ENCODE results near the gene CENPE. TPM values are rescaled to one million over a fixed set of nuclear protein-coding genes. Genes with fewer than 3 reads are reported as not detected.

CENPE gene
- total and polyA plus RNA-seq, 2 of the 8 experiments (the other 6 are each of a cell fraction or from before 2014, with no cell fraction given), result 2.1 to 49.0 TPM

DNA sequence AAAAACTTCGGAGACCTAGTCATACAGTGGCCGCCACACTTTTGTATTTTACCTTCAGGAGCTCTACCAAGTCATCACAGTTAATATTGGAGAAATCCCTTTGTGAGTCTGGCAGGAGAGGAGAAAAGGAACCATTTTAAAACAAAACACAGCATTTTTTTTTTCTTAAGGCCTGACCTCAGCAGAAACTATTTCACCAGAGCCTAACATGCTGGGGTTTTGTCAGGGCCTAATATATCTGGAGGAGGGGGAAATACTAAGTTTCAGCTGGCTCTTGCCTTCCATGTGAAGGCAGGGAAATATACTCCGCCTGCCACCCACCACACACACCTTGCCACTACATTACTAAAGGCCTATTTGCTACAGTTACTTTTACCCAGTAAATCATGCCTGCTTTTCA, 72.0 kb downstream of the CENPE start:
- no peak overlapping the region for H4K8ac ChIP-seq (ENCODE audit: extremely low read depth, insufficient read depth, low read length)
- H2BK120ac ChIP-seq (replicated peaks; ENCODE audit: low read depth, low read length), result no peak overlapping the region
- H2BK5ac ChIP-seq (ENCODE audit: low read depth, low read length), result no peak overlapping the region
- POLR2A ChIA-PET (ENCODE audit: partially characterized antibody), result no interaction called here
- no peaks in the 10 kb centered on the region for H3K27me3 ChIP-seq (replicated peaks in 1 of 4; ENCODE audit: control insufficient read depth in 3 of 4, extremely low read depth in 1 of 4, insufficient read depth in 3 of 4, low read length in 3 of 4)
- no peaks in the 10 kb centered on the region for H3K4me1 ChIP-seq (replicated peaks in 1 of 4; ENCODE audit: control insufficient read depth in 3 of 4, insufficient read depth in 4 of 4, low read length in 3 of 4)
- FAIRE-seq, result no peak
- H2BK12ac ChIP-seq (ENCODE audit: low read depth, low read length), result no peak overlapping the region
- H2BK20ac ChIP-seq (ENCODE audit: low read length), result no peak overlapping the region
- no peak overlapping the region for H4K5ac ChIP-seq (ENCODE audit: insufficient read length, low read depth, low read length)
- no peak for DNase-seq (ENCODE audit: low read depth in 1 of 2, low spot score in 2 of 2)
- peaks cover 0 to 18% (median 10%) of the 10 kb centered on the region in 4 experiments; a peak in 5 of 8 replicates for H3K36me3 ChIP-seq (ENCODE audit: control insufficient read depth in 2 of 4, insufficient read depth in 4 of 4, low read length in 3 of 4)
- H3K56ac ChIP-seq (replicated peaks; ENCODE audit: insufficient read length, low read depth, low read length), result no peak overlapping the region
- H3K4ac ChIP-seq (replicated peaks; ENCODE audit: insufficient read length, low read depth, low read length), result no peak overlapping the region
- no peak overlapping the region for H3K23ac ChIP-seq (ENCODE audit: insufficient read length)
- H3K18ac ChIP-seq (ENCODE audit: extremely low read depth, low read length), result no peak overlapping the region
- no peaks in the 10 kb centered on the region for H4K20me1 ChIP-seq (replicated peaks in 1 of 2; ENCODE audit: control insufficient read depth in 1 of 2, insufficient read depth in 2 of 2, low read length in 2 of 2)
- H3K9me3 ChIP-seq (ENCODE audit: insufficient read depth in 2 of 2, low read depth in 1 of 2, low read length in 1 of 2), result no peaks in the 10 kb centered on the region
- H3K9ac ChIP-seq (replicated peaks in 1 of 4; ENCODE audit: extremely low read depth in 1 of 4, low read depth in 3 of 4, low read length in 3 of 4), result no peak overlapping the region
- H3K27ac ChIP-seq (ENCODE audit: low read depth, low read length), result no peak overlapping the region
- H2AFZ ChIP-seq (ENCODE audit: low read length), result no peak overlapping the region
- no peaks in the 10 kb centered on the region for H3K79me2 ChIP-seq (ENCODE audit: control insufficient read depth in 1 of 2, insufficient read depth in 2 of 2, low read length in 2 of 2)
- H3K23me2 ChIP-seq (ENCODE audit: low read depth, low read length), result no peaks in the 10 kb centered on the region
- no peak overlapping the region for H3K4me2 ChIP-seq (ENCODE audit: insufficient read depth in 1 of 2, low read depth in 2 of 2, low read length in 2 of 2)
- H4K91ac ChIP-seq (replicated peaks; ENCODE audit: insufficient read length, low read length), result no peak overlapping the region
- CTCF ChIA-PET (ENCODE audit: partially characterized antibody), result interaction anchor here (1.8 kb wide), 1 partner anchor 26 kb away, joined by 4 read pairs; the partner anchor contains the start of gene BDH2
- WGBS, 2 experiments (ENCODE audit: extremely low coverage in 1 of 2, insufficient coverage in 1 of 2, insufficient read length in 1 of 2, insufficient replicate concordance in 2 of 2, low coverage in 1 of 2, low lambda C conversion rate in 2 of 2, missing lambda C conversion rate in 1 of 2), result 89% methylated on average over 3 of the region's 3 CpGs; no CpG with 5 or more reads in 1 of the 2 experiments
- H2BK15ac ChIP-seq (ENCODE audit: low read length), result no peak overlapping the region
- no peak overlapping the region for H3K14ac ChIP-seq (ENCODE audit: insufficient read length)
- H3K4me3 ChIP-seq (ENCODE audit: extremely low read depth in 1 of 4, insufficient read depth in 2 of 4, low read depth in 3 of 4, low read length in 4 of 4), result no peak overlapping the region
- no peaks in the 10 kb centered on the region for H3K79me1 ChIP-seq (ENCODE audit: low read depth, low read length)
- H2AK5ac ChIP-seq (ENCODE audit: low read depth, low read length), result no peak overlapping the region
- no peak for TF ChIP-seq SIRT6 (IDR thresholded peaks at IDR 0.05; ENCODE audit: low read length)
- TF ChIP-seq NANOG (IDR thresholded peaks at IDR 0.05; ENCODE audit: insufficient read depth, low read depth, low read length, poor library complexity, severe bottlenecking), result no peak
- no peak for TF ChIP-seq TEAD4 (IDR thresholded peaks at IDR 0.05; ENCODE audit: low read depth, low read length)
- TF ChIP-seq RBBP5 (IDR thresholded peaks at IDR 0.05; ENCODE audit: borderline replicate concordance, low read depth, low read length), result no peak
- no peak for TF ChIP-seq CHD2 (IDR thresholded peaks at IDR 0.05; ENCODE audit: low read length)
- TF ChIP-seq TCF12 (IDR thresholded peaks at IDR 0.05; ENCODE audit: low read depth, low read length), result no peak
- TF ChIP-seq PHF8 (conservative IDR thresholded peaks at IDR 0.05; ENCODE audit: low read depth, low read length), result no peak
- TF ChIP-seq, protein P1, sequence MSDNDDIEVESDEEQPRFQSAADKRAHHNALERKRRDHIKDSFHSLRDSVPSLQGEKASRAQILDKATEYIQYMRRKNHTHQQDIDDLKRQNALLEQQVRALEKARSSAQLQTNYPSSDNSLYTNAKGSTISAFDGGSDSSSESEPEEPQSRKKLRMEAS (IDR thresholded peaks at IDR 0.05), result no peak
- no peak for TF ChIP-seq TBP (IDR thresholded peaks at IDR 0.05; ENCODE audit: low read depth, low read length)
- TF ChIP-seq EGR1 (IDR thresholded peaks at IDR 0.05; ENCODE audit: borderline replicate concordance, low read depth, low read length), result no peak
- TF ChIP-seq CBX5 (IDR thresholded peaks at IDR 0.05; ENCODE audit: low read depth, low read length), result no peak
- TF ChIP-seq HDAC2 (IDR thresholded peaks at IDR 0.05; ENCODE audit: borderline replicate concordance in 1 of 2, low read depth in 2 of 2, low read length in 2 of 2), result no peak

All from H1 (cell line).